ENCODE measurements around the gene HAND2. TPM values are rescaled to one million over a fixed set of nuclear protein-coding genes. Genes with fewer than 3 reads are reported as not detected.

Gene HAND2
- total RNA-seq, 1 donor from 2014 or later: 26.0 TPM

DNA sequence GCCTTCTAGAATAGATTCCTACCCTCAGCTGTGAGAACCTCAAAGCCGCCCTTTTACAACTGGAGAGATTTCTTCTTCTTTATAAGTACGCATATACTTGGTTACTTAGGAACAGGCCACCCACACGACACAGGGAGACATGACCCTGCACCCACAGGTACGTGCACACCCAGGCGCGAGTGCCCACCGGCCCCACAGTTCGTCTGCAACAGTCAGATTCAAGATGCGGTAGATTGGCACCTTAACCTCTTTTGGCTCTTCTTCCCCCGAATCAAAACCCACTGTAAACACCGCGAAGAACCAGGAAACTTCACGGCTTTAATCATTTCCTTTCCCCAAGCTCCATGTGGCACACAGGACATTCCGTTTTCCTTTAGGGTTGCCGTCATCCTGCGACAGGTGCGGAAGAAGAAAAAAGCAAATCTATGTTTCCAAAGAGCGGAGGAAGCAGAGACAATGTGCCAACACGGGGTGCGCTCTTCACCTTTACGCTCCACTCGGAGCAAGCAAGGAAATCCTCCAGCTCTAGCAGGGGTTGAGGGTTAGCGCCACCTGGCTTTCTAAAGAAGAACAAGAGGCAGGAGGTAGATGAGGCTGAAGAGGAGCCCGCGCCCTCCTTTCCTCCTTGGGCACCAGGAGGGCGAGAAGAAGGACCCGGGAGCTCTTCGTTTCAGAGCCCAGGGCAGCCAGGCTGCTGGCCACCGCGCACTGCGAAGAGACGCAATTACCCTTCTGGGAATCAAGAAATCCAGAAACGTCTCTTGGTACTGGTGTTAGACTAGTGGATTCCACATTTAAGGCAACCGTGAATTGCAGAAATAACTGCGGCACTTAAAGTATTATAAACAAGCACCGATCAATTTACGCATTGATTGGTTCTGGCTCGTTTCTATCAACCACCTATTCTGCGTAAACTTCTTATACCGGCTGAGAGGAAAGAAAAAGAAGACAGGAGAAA, 35.7 kb downstream of the HAND2 start:
- peak in 1 of 2 donors; percentile 80 for DNase-seq (ENCODE audit: extremely low spot score in 2 of 2)
- intact Hi-C loops (cut with DNase I): no loop called here
- peaks cover 7% of the 10 kb centered on the region for H3K4me1 ChIP-seq
- TF ChIP-seq POLR2AphosphoS5 (IDR thresholded peaks at IDR 0.05; ENCODE audit: insufficient read depth in 1 of 2, low read depth in 1 of 2): no peak
- TF ChIP-seq, protein P1, sequence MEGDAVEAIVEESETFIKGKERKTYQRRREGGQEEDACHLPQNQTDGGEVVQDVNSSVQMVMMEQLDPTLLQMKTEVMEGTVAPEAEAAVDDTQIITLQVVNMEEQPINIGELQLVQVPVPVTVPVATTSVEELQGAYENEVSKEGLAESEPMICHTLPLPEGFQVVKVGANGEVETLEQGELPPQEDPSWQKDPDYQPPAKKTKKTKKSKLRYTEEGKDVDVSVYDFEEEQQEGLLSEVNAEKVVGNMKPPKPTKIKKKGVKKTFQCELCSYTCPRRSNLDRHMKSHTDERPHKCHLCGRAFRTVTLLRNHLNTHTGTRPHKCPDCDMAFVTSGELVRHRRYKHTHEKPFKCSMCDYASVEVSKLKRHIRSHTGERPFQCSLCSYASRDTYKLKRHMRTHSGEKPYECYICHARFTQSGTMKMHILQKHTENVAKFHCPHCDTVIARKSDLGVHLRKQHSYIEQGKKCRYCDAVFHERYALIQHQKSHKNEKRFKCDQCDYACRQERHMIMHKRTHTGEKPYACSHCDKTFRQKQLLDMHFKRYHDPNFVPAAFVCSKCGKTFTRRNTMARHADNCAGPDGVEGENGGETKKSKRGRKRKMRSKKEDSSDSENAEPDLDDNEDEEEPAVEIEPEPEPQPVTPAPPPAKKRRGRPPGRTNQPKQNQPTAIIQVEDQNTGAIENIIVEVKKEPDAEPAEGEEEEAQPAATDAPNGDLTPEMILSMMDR (IDR thresholded peaks at IDR 0.05): peak; percentile 42 to 74 (median 54)
- no peak for TF ChIP-seq POLR2A (IDR thresholded peaks at IDR 0.05)
- no peaks in the 10 kb centered on the region for H3K36me3 ChIP-seq
- H3K4me3 ChIP-seq: peak overlapping the region; percentile 26
- no peaks in the 10 kb centered on the region for H3K27me3 ChIP-seq
- H3K27ac ChIP-seq: no peak overlapping the region
- H3K9me3 ChIP-seq: no peaks in the 10 kb centered on the region

DNA sequence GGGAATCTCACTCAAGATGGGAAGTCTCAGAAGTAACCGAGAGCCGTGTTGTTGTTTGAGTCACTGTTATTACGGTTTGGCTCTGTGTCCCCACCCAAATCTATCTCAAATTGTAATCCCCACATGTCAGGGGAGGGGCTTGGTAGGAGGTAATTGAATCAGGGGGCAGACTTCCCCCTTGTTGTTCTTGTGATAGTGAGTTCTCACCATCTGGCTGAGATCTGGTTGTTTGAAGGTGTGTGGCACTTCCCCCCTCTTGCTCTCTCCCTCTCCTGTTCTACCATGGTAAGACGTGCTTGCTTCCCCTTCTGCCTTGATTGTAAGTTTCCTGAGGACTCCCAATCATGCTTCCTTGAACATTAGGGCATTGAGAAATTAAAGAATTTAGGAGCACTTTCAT, 37.0 kb downstream of the HAND2 start:
- H3K27me3 ChIP-seq: no peaks in the 10 kb centered on the region
- H3K4me3 ChIP-seq: no peak overlapping the region
- peak in 1 of 2 donors; percentile 25 for DNase-seq (ENCODE audit: extremely low spot score in 2 of 2)
- H3K36me3 ChIP-seq: no peaks in the 10 kb centered on the region
- no peaks in the 10 kb centered on the region for H3K9me3 ChIP-seq
- peaks cover 7% of the 10 kb centered on the region for H3K4me1 ChIP-seq
- intact Hi-C loops (cut with DNase I): no loop called here
- TF ChIP-seq, protein P1 (IDR thresholded peaks at IDR 0.05): no peak
- TF ChIP-seq POLR2AphosphoS5 (IDR thresholded peaks at IDR 0.05; ENCODE audit: insufficient read depth in 1 of 2, low read depth in 1 of 2) (no peak), POLR2A (IDR thresholded peaks at IDR 0.05) (no peak)
- H3K27ac ChIP-seq: no peak overlapping the region

DNA sequence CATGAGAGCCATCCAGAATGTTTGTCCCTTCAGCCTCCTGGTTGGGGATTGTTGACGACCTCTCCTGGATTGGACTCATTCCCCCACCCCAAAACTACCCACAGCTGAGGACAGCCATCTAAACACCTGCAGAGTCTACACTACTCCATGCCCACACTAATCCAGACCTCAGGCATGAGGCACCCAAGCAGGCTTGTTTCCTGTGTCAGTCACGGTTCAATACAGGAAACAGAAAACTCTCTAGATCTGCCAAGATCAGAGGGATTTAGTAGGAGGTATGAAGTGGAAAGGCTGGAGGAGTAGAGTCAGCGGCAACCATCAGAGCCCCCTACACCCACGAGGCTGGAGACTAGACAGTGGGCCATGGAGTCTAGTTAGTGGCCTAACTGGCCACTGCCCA, 37.7 kb downstream of the HAND2 start:
- Histone ChIP-seq H3K4me1 (peaks cover 7% of the 10 kb centered on the region), H3K36me3 (no peaks in the 10 kb centered on the region), H3K9me3 (no peaks in the 10 kb centered on the region), H3K27me3 (no peaks in the 10 kb centered on the region), H3K4me3 (no peak overlapping the region), H3K27ac (no peak overlapping the region)
- DNase-seq (ENCODE audit: extremely low spot score in 2 of 2): no peak
- TF ChIP-seq, protein P1 (IDR thresholded peaks at IDR 0.05): no peak
- TF ChIP-seq POLR2AphosphoS5 (IDR thresholded peaks at IDR 0.05; ENCODE audit: insufficient read depth in 1 of 2, low read depth in 1 of 2) (no peak), POLR2A (IDR thresholded peaks at IDR 0.05) (no peak)
- intact Hi-C loops (cut with DNase I): no loop called here

DNA sequence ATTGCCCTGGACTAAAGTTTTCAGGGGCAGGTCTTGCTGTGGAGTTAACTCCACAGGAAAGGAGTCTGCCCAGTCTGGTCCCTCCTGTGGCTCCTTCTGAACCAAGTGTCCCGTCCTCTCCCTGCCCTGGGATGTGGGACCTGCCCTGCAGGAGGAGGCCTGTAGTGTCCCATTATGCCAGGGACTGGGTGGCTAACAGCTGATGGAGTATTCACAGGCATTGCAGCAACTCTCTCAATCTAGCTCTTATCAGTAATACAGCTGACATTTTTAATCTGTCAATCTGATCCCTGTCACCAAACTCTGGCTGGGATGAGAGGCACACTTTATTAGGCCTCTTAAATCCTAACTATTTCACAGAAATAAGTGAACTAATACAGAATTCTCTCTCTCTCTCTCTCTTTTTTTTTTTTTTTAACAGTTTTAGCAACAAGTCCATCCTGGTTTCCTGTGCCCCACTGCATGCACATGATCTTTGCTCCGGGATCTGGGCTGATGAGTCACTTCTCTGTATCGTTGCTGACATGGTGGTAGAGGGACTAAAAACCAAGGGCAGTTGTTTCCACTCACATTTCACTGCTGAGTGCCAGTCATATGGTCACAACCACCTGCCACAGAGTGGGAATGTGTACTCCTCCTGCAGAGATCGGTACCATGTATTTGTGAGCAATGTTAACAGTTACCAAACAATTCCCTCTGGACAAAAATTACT, 39.1 kb downstream of the HAND2 start:
- no peak for DNase-seq (ENCODE audit: extremely low spot score in 2 of 2)
- H3K36me3 ChIP-seq: no peaks in the 10 kb centered on the region
- no peak for TF ChIP-seq POLR2AphosphoS5 (IDR thresholded peaks at IDR 0.05; ENCODE audit: insufficient read depth in 1 of 2, low read depth in 1 of 2)
- no peak for TF ChIP-seq POLR2A (IDR thresholded peaks at IDR 0.05)
- TF ChIP-seq, protein P1 (IDR thresholded peaks at IDR 0.05): no peak
- no peak overlapping the region for H3K27ac ChIP-seq
- no peak overlapping the region for H3K4me3 ChIP-seq
- H3K9me3 ChIP-seq: no peaks in the 10 kb centered on the region
- intact Hi-C loops (cut with DNase I): no loop called here
- no peaks in the 10 kb centered on the region for H3K27me3 ChIP-seq
- peaks cover 7% of the 10 kb centered on the region for H3K4me1 ChIP-seq

Measured in vagina (tissue), 2 donors.